Gastrocnemius medialis (tissue), 4 donors: Measurements from ENCODE around the gene NOX1. TPM values are rescaled to one million over a fixed set of nuclear protein-coding genes. Genes with fewer than 3 reads are reported as not detected.

ENCODE experiments used
- ATAC-seq, 2 donors: fragments of 150-250 bp; one replicate each; pipeline ENCODE4 v1.9.1; 2016
- DNase-seq, 2 donors: peaks; one replicate each; pipeline ENCODE4 v3.0.0-alpha.2; 2019
- H3K27ac ChIP-seq, 4 donors: fragments of 200-600 bp; sonication (generic); 1 replicate in 1 of 4; 2 replicates in 3 of 4; pipeline ENCODE4 v1.5.1; 2016 to 2018; ENCODE audit warnings: mild to moderate bottlenecking in 2 of 4, moderate library complexity in 1 of 4
- H3K27me3 ChIP-seq, 3 donors: fragments of 200-600 bp; sonication (generic) in 2 of 3; 1 replicate in 1 of 3; 2 replicates in 2 of 3; pipeline versions ENCODE4 v1.5.1 to v1.6.0; 2016 to 2019; ENCODE audit warnings: mild to moderate bottlenecking in 1 of 3, moderate library complexity in 1 of 3
- H3K36me3 ChIP-seq, 2 donors: fragments of 200-600 bp; sonication (generic) in 1 of 2; one replicate each; pipeline ENCODE4 v1.5.1; 2017 to 2018
- H3K4me1 ChIP-seq, 2 donors: fragments of 200-600 bp; sonication (generic) in 1 of 2; one replicate each; pipeline ENCODE4 v1.5.1; 2016 to 2017; ENCODE audit warnings: mild to moderate bottlenecking in 2 of 2
- H3K4me3 ChIP-seq, 4 donors: fragments of 200-600 bp; sonication (generic) in 3 of 4; 1 replicate in 1 of 4; 2 replicates in 3 of 4; pipeline ENCODE4 v1.5.1; 2016 to 2019; ENCODE audit warnings: mild to moderate bottlenecking in 2 of 4
- H3K9me3 ChIP-seq, 3 donors: fragments of 200-600 bp; sonication (generic) in 2 of 3; 1 replicate in 1 of 3; 2 replicates in 2 of 3; pipeline ENCODE4 v1.5.1; 2016 to 2019
- POLR2A ChIP-seq, 2 donors: fragments of 450-650 bp; IDR thresholded peaks; one replicate each; pipeline ENCODE4 v1.6.1; 2017; ENCODE audit warnings: antibody characterized with exemption in 2 of 2, mild to moderate bottlenecking in 2 of 2, moderate library complexity in 2 of 2
- in situ Hi-C, 4 donors: fragments of 200-750 bp; cut with MboI; loops; one replicate each; pipeline versions ENCODE4 v1.15.0 to v1.8.0; 2017; ENCODE audit warnings: low sequenced_read_pairs in 4 of 4
- intact Hi-C: fragments of 100-400 bp; cut with DNase I; formaldehyde crosslinking; loops from one replicate; pipeline ENCODE4 v1.15.1; 2023; ENCODE audit warnings: low total_unique reads
- total RNA-seq, 4 donors: library from RNA; depleted of rRNA; stranded (reverse); fragments of >200 nt; gene quantifications; one replicate each; pipeline versions ENCODE4 v1.1.0 to v1.2.3, GENCODE V29; 2016
- TF ChIP-seq, protein P1 (sequence below), 5 experiments: fragments of 450-650 bp in 3 of 5; fragments of 200-600 bp in 2 of 5; sonication (generic) in 2 of 5; IDR thresholded peaks in 4 of 5; conservative IDR thresholded peaks in 1 of 5; 1 replicate in 4 of 5; 2 replicates in 1 of 5; pipeline ENCODE4 v1.5.1; 2016 to 2019; ENCODE audit warnings: antibody characterized with exemption in 5 of 5, mild to moderate bottlenecking in 3 of 5, moderate library complexity in 3 of 5

NOX1 gene
- total RNA-seq, 4 donors from 2014 or later, result not detected

- Histone ChIP-seq H3K36me3 (no peaks in the 10 kb centered on the region), H3K27me3 (no peaks in the 10 kb centered on the region), H3K4me1 (no peaks in the 10 kb centered on the region), H3K4me3 (no peak overlapping the region), H3K9me3 (peaks cover 0 to 5% (median 0%) of the 10 kb centered on the region in 3 donors), H3K27ac (no peak overlapping the region)
- ATAC-seq (no peak), DNase-seq (no peak)
- intact Hi-C loops, result no loop called here
- in situ Hi-C loops, result no loop called here
- no peak for TF ChIP-seq POLR2A (IDR thresholded peaks at IDR 0.05)
- TF ChIP-seq, protein P1, sequence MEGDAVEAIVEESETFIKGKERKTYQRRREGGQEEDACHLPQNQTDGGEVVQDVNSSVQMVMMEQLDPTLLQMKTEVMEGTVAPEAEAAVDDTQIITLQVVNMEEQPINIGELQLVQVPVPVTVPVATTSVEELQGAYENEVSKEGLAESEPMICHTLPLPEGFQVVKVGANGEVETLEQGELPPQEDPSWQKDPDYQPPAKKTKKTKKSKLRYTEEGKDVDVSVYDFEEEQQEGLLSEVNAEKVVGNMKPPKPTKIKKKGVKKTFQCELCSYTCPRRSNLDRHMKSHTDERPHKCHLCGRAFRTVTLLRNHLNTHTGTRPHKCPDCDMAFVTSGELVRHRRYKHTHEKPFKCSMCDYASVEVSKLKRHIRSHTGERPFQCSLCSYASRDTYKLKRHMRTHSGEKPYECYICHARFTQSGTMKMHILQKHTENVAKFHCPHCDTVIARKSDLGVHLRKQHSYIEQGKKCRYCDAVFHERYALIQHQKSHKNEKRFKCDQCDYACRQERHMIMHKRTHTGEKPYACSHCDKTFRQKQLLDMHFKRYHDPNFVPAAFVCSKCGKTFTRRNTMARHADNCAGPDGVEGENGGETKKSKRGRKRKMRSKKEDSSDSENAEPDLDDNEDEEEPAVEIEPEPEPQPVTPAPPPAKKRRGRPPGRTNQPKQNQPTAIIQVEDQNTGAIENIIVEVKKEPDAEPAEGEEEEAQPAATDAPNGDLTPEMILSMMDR (IDR thresholded peaks at IDR 0.05 in 4 of 5, conservative IDR thresholded peaks at IDR 0.05 in 1 of 5), result no peak
Observed at GRCh38 chrX:100905620-100906019, 31.5 kb upstream of the NOX1 start.

GRCh38 chrX:100904433-100904832 is 30.3 kb upstream of the NOX1 start:
- no peaks in the 10 kb centered on the region for H3K27me3 ChIP-seq
- ATAC-seq (no peak), DNase-seq (no peak)
- peaks cover 0 to 5% (median 0%) of the 10 kb centered on the region in 3 donors for H3K9me3 ChIP-seq
- TF ChIP-seq, protein P1 (IDR thresholded peaks at IDR 0.05 in 4 of 5, conservative IDR thresholded peaks at IDR 0.05 in 1 of 5), result no peak
- TF ChIP-seq POLR2A (IDR thresholded peaks at IDR 0.05), result no peak
- H3K4me1 ChIP-seq, result no peaks in the 10 kb centered on the region
- no peak overlapping the region for H3K27ac ChIP-seq
- in situ Hi-C loops (no loop called here), intact Hi-C loops (no loop called here)
- H3K36me3 ChIP-seq, result no peaks in the 10 kb centered on the region
- H3K4me3 ChIP-seq, result no peak overlapping the region

DNA sequence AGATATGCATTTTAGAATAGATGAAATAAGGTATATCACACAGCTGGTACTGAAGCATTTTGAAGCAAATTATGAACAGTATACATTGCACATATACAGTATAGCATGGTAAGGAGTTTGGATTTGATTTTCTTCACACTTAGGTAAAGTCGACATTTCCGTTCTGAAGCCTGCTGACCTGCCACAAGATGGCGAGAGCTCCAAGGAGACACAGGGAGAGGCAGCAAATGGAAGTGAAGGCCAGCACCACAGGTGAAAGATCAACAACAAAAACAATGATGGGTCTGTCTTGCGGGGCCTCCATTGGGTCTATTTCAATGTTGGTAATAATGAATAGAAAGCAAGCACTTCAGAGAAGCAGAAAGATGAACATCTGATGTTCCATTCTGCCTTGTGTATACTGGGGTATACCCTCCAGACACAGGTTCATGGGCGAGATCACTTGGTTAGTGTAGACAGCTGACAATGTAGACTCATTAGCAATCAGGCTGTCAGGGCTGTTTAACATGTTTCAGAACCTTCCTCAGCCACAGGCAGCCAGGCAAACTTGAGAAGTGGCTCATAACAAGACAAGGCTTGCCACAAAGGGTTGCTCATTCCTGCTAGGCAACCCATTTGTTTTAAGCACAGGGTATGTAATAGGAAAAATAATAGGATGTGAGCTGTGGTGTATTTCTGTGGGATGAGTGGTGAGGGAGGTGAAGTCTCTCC is 21.4 kb upstream of the NOX1 start:
- in situ Hi-C loops, result no loop called here
- Histone ChIP-seq H3K36me3 (no peaks in the 10 kb centered on the region), H3K4me1 (no peaks in the 10 kb centered on the region), H3K27ac (no peak overlapping the region), H3K4me3 (no peak overlapping the region), H3K9me3 (no peaks in the 10 kb centered on the region), H3K27me3 (no peaks in the 10 kb centered on the region)
- intact Hi-C loops, result no loop called here
- ATAC-seq (no peak), DNase-seq (no peak)
- no peak for TF ChIP-seq POLR2A (IDR thresholded peaks at IDR 0.05)
- TF ChIP-seq, protein P1 (IDR thresholded peaks at IDR 0.05 in 4 of 5, conservative IDR thresholded peaks at IDR 0.05 in 1 of 5), result peak in 1 of 5 experiments; percentile 21

DNA sequence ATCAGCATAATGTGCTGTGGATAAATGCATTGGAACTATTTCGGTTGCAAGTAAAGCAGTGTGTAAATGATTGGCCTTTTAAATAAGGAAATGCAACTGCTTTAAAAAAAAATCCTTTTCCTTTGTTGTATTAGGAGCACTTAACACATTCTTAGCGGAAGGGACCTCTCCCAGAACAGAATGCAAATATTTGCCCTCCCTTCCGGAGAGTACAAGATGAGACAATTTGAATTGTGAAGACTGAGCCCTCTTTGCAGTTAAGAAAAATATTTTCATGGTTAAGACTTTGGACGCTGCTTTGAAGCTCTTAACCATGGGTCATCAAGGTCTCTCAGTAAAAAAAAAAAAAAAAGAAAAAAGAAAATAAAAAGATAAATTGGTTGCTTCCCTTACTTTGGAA is 9.5 kb upstream of the NOX1 start:
- peaks cover 0 to 3% (median 0%) of the 10 kb centered on the region in 3 donors for H3K27me3 ChIP-seq
- in situ Hi-C loops, result no loop called here
- no peaks in the 10 kb centered on the region for H3K4me1 ChIP-seq
- intact Hi-C loops, result no loop called here
- no peak for DNase-seq
- no peak for TF ChIP-seq POLR2A (IDR thresholded peaks at IDR 0.05)
- TF ChIP-seq, protein P1 (IDR thresholded peaks at IDR 0.05 in 4 of 5, conservative IDR thresholded peaks at IDR 0.05 in 1 of 5), result no peak
- H3K4me3 ChIP-seq, result no peak overlapping the region
- H3K36me3 ChIP-seq, result no peaks in the 10 kb centered on the region
- no peaks in the 10 kb centered on the region for H3K9me3 ChIP-seq
- no peak for ATAC-seq
- no peak overlapping the region for H3K27ac ChIP-seq
